Measurements from ENCODE around the gene SLC6A3. TPM values are rescaled to one million over a fixed set of nuclear protein-coding genes. Genes with fewer than 3 reads are reported as not detected.

SLC6A3 gene
- total RNA-seq, 1 experiment from 2014 or later, result 0.05 TPM

- ChIA-PET CTCF (interaction anchor here (1.6 kb wide), 1 partner anchor 16 kb away, joined by 5 read pairs; no protein-coding TSS in a partner anchor), POLR2A (no interaction called here)
- intact Hi-C loops (cut with micrococcal nuclease; ENCODE audit: unreplicated experiment), result no loop called here
- in situ Hi-C loops (cut with HindIII; ENCODE audit: low pct_unique_long_range_greater_than_20kb, low sequenced_read_pairs), result no loop called here
- H3K9me3 ChIP-seq (ENCODE audit: control insufficient read depth, insufficient read depth, low read depth, low read length), result no peaks in the 10 kb centered on the region
- H3K4me1 ChIP-seq (ENCODE audit: control insufficient read depth, insufficient read depth, low read length), result no peaks in the 10 kb centered on the region
- no TSS peak for BruUV-seq (replicated peaks)
- no peaks in the 10 kb centered on the region for H3K36me3 ChIP-seq (ENCODE audit: control insufficient read depth, insufficient read depth, low read length)
- no peak for ATAC-seq
- H3K27me3 ChIP-seq (ENCODE audit: control insufficient read depth, insufficient read depth, low read length), result peaks cover 13% of the 10 kb centered on the region
- no peak overlapping the region for H3K27ac ChIP-seq (ENCODE audit: low read length)
- no peak for TF ChIP-seq REST (IDR thresholded peaks at IDR 0.05; ENCODE audit: insufficient read depth in 1 of 2, low read depth in 2 of 2, low read length in 1 of 2)
- no peak for TF ChIP-seq CTCF (IDR thresholded peaks at IDR 0.05)
- TF ChIP-seq TCF7L2 (IDR thresholded peaks at IDR 0.05; ENCODE audit: low read depth, low read length), result no peak
- TF ChIP-seq POLR2AphosphoS5 (IDR thresholded peaks at IDR 0.05; ENCODE audit: low read depth, low read length), result no peak
- no peak for TF ChIP-seq SIN3A (IDR thresholded peaks at IDR 0.05; ENCODE audit: borderline replicate concordance, insufficient read depth, low read depth, low read length)
- no peak for DNase-seq (ENCODE audit: low read depth, low spot score)
- H3K4me3 ChIP-seq (ENCODE audit: low read depth in 2 of 2, low read length in 2 of 2), result no peak overlapping the region
These were observed 81.0 kb downstream of the SLC6A3 start for GRCh38 chr5:1364211-1364610.

DNA sequence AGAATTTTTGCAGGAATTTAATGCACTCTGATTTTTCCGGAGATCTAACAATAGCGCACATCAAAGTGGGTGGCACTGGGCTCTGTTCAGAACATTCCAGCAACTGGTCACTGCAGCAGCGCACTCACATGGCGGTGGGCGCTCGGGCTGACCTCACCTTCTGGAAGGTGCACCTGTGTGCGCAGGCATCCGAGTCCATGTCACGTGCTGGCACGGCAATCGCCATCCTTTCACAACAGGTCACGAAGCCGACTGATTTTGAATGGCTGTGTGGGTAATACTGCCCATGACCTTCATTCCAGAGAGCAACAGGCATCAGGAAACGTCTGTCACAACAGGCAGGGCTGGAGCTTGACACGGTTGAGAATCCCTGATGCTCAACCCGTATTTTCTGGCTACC, 81.7 kb downstream of the SLC6A3 start:
- BruUV-seq (replicated peaks), result no TSS peak
- in situ Hi-C loops (cut with HindIII; ENCODE audit: low pct_unique_long_range_greater_than_20kb, low sequenced_read_pairs) (no loop called here), intact Hi-C loops (cut with micrococcal nuclease; ENCODE audit: unreplicated experiment) (no loop called here)
- no peak for ATAC-seq
- H3K4me1 ChIP-seq (ENCODE audit: control insufficient read depth, insufficient read depth, low read length), result no peaks in the 10 kb centered on the region
- H3K4me3 ChIP-seq (ENCODE audit: low read depth in 2 of 2, low read length in 2 of 2), result no peak overlapping the region
- no peaks in the 10 kb centered on the region for H3K9me3 ChIP-seq (ENCODE audit: control insufficient read depth, insufficient read depth, low read depth, low read length)
- H3K36me3 ChIP-seq (ENCODE audit: control insufficient read depth, insufficient read depth, low read length), result no peaks in the 10 kb centered on the region
- CTCF ChIA-PET, result interaction anchor here (1.6 kb wide), 1 partner anchor 16 kb away, joined by 5 read pairs; no protein-coding TSS in a partner anchor
- H3K27ac ChIP-seq (ENCODE audit: low read length), result no peak overlapping the region
- TF ChIP-seq POLR2AphosphoS5 (IDR thresholded peaks at IDR 0.05; ENCODE audit: low read depth, low read length) (no peak), REST (IDR thresholded peaks at IDR 0.05; ENCODE audit: insufficient read depth in 1 of 2, low read depth in 2 of 2, low read length in 1 of 2) (no peak), CTCF (IDR thresholded peaks at IDR 0.05) (no peak), SIN3A (IDR thresholded peaks at IDR 0.05; ENCODE audit: borderline replicate concordance, insufficient read depth, low read depth, low read length) (no peak), TCF7L2 (IDR thresholded peaks at IDR 0.05; ENCODE audit: low read depth, low read length) (no peak)
- DNase-seq (ENCODE audit: low read depth, low spot score), result no peak
- POLR2A ChIA-PET, result no interaction called here
- peaks cover 13% of the 10 kb centered on the region for H3K27me3 ChIP-seq (ENCODE audit: control insufficient read depth, insufficient read depth, low read length)

All from Panc1 (cell line).